ENCODE results near the gene AOC1. TPM values are rescaled to one million over a fixed set of nuclear protein-coding genes. Genes with fewer than 3 reads are reported as not detected.

AOC1 gene
- total and polyA plus RNA-seq, 4 donors = 0.01 to 0.08 TPM; not detected in 2

DNA sequence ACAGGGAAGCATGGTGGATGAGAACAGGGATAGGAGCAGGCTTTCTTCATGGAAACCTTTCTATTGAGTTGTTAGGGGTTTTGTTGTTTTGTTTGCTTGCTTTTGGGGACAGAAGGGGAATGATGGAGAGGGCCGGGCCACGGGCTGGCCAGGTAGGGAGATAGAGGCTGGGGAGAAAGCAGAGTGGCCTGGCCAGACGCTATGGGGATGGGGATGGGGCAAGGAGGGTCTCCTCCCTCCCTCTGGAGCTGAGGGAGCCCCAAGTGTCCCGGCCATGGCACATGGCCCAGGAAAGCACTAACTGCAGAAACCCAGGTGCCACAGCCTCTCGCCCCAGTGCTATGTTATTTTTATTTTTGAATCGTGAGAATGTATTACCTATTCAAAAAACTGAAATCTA is 10.0 kb downstream of the AOC1 start:
- no peak for DNase-seq (ENCODE audit: low spot score)
- no peak overlapping the region for H3K9ac ChIP-seq (ENCODE audit: low read depth in 1 of 2, low read length in 2 of 2)
- peaks cover 0 to 5% (median 0%) of the 10 kb centered on the region in 4 donors for H3K9me3 ChIP-seq (ENCODE audit: control insufficient read depth in 4 of 4, low read length in 3 of 4)
- no peaks in the 10 kb centered on the region for H3K4me1 ChIP-seq (ENCODE audit: control insufficient read depth in 4 of 4, insufficient read depth in 4 of 4, low read length in 3 of 4)
- H3K27ac ChIP-seq (ENCODE audit: low read depth in 1 of 2, low read length in 2 of 2) = no peak overlapping the region
- no peak overlapping the region for H3K4me3 ChIP-seq (ENCODE audit: low read depth in 1 of 3, low read length in 3 of 3)
- no peaks in the 10 kb centered on the region for H3K27me3 ChIP-seq (ENCODE audit: control insufficient read depth in 4 of 4, insufficient read depth in 4 of 4, low read length in 3 of 4)
- TF ChIP-seq HNF4G (IDR thresholded peaks at IDR 0.05) (no peak), HNF4A (conservative IDR thresholded peaks at IDR 0.05) (no peak), RXRA (IDR thresholded peaks at IDR 0.05) (no peak), SP1 (IDR thresholded peaks at IDR 0.05) (no peak), NR2F2 (IDR thresholded peaks at IDR 0.05) (no peak), FOXA1 (IDR thresholded peaks at IDR 0.05) (no peak), RAD21 (IDR thresholded peaks at IDR 0.05) (no peak), ATF3 (IDR thresholded peaks at IDR 0.05) (no peak), GABPA (IDR thresholded peaks at IDR 0.05 in 1 of 2, conservative IDR thresholded peaks at IDR 0.05 in 1 of 2) (no peak), FOXA2 (IDR thresholded peaks at IDR 0.05) (no peak), YY1 (IDR thresholded peaks at IDR 0.05) (no peak), TAF1 (conservative IDR thresholded peaks at IDR 0.05) (no peak), EGR1 (IDR thresholded peaks at IDR 0.05; ENCODE audit: low read depth in 2 of 2) (no peak), ZBTB33 (IDR thresholded peaks at IDR 0.05) (no peak)
- TF ChIP-seq, protein P1, sequence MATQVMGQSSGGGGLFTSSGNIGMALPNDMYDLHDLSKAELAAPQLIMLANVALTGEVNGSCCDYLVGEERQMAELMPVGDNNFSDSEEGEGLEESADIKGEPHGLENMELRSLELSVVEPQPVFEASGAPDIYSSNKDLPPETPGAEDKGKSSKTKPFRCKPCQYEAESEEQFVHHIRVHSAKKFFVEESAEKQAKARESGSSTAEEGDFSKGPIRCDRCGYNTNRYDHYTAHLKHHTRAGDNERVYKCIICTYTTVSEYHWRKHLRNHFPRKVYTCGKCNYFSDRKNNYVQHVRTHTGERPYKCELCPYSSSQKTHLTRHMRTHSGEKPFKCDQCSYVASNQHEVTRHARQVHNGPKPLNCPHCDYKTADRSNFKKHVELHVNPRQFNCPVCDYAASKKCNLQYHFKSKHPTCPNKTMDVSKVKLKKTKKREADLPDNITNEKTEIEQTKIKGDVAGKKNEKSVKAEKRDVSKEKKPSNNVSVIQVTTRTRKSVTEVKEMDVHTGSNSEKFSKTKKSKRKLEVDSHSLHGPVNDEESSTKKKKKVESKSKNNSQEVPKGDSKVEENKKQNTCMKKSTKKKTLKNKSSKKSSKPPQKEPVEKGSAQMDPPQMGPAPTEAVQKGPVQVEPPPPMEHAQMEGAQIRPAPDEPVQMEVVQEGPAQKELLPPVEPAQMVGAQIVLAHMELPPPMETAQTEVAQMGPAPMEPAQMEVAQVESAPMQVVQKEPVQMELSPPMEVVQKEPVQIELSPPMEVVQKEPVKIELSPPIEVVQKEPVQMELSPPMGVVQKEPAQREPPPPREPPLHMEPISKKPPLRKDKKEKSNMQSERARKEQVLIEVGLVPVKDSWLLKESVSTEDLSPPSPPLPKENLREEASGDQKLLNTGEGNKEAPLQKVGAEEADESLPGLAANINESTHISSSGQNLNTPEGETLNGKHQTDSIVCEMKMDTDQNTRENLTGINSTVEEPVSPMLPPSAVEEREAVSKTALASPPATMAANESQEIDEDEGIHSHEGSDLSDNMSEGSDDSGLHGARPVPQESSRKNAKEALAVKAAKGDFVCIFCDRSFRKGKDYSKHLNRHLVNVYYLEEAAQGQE (IDR thresholded peaks at IDR 0.05) = no peak
- WGBS = 90% methylated on average over 6 of the region's 6 CpGs
- H3K36me3 ChIP-seq (ENCODE audit: control insufficient read depth in 4 of 4, insufficient read depth in 3 of 4, low read depth in 1 of 4, low read length in 3 of 4) = no peaks in the 10 kb centered on the region

DNA sequence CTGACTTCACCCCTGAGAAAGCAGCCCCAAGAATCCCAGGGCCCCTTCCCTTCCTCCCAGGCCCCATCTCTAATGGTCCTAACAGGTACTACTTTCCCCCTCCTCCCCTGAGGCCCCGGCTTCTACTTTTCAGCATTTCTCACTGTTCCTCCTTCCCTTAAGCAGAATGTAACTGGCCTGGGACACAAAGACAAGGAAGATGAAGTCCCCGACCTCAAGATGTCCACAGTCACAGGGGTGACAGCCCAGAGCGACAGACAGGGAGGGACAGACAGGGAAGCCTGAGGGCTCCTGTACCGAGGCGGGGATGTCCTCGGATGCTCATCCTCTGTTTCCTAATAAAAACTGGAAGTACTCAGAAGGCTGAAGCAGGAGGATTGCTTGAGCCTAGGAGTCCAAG is 11.6 kb downstream of the AOC1 start:
- 93% methylated on average over 6 of the region's 6 CpGs for WGBS
- H3K4me1 ChIP-seq (ENCODE audit: control insufficient read depth in 4 of 4, insufficient read depth in 4 of 4, low read length in 3 of 4) = peaks cover 0 to 7% (median under 1%) of the 10 kb centered on the region in 4 donors

More for the DNA sequence above, 11.6 kb downstream of the AOC1 start:
- TF ChIP-seq CTCF (IDR thresholded peaks at IDR 0.05; ENCODE audit: low read depth, low read length, missing input control) (no peak), SP1 (IDR thresholded peaks at IDR 0.05) (no peak), ATF3 (IDR thresholded peaks at IDR 0.05) (no peak), HNF4A (conservative IDR thresholded peaks at IDR 0.05) (no peak), MAX (IDR thresholded peaks at IDR 0.05) (no peak)
- TF ChIP-seq, protein P1 (IDR thresholded peaks at IDR 0.05) = no peak
- H3K27me3 ChIP-seq (ENCODE audit: control insufficient read depth in 4 of 4, insufficient read depth in 4 of 4, low read length in 3 of 4) = no peaks in the 10 kb centered on the region
- H3K4me3 ChIP-seq (ENCODE audit: low read depth in 1 of 3, low read length in 3 of 3) = no peak overlapping the region
- H3K9ac ChIP-seq (ENCODE audit: low read depth in 1 of 2, low read length in 2 of 2) = no peak overlapping the region
- peaks cover 0 to 5% (median 0%) of the 10 kb centered on the region in 4 donors for H3K9me3 ChIP-seq (ENCODE audit: control insufficient read depth in 4 of 4, low read length in 3 of 4)
- no peak overlapping the region for H3K27ac ChIP-seq (ENCODE audit: low read depth in 1 of 2, low read length in 2 of 2)
- H3K36me3 ChIP-seq (ENCODE audit: control insufficient read depth in 4 of 4, insufficient read depth in 3 of 4, low read depth in 1 of 4, low read length in 3 of 4) = no peaks in the 10 kb centered on the region
- no peak for DNase-seq (ENCODE audit: low spot score)

Data from liver (tissue), 9 donors.